Thyroid gland (tissue), 4 donors: ENCODE measurements around the gene KANSL1. TPM values are rescaled to one million over a fixed set of nuclear protein-coding genes. Genes with fewer than 3 reads are reported as not detected.
"Not testable (repeated sequence)": the region's sequence is repeated elsewhere in the genome, so short reads cannot be mapped to it uniquely, and the experiment has no call there.

Experiments
- DNase-seq, 2 donors: peaks; one replicate each; pipeline ENCODE4 v3.0.0-alpha.2; 2019
- H3K27ac ChIP-seq, 3 donors: fragments of 200-600 bp; sonication (generic); 1 replicate in 2 of 3; 2 replicates in 1 of 3; pipeline ENCODE4 v1.5.1; 2016 to 2019; ENCODE audit warnings: mild to moderate bottlenecking in 1 of 3, moderate library complexity in 1 of 3
- H3K27me3 ChIP-seq: fragments of 200-600 bp; sonication (generic); one replicate; pipeline ENCODE4 v1.5.1; 2019
- H3K36me3 ChIP-seq, 2 donors: fragments of 200-600 bp; sonication (generic); one replicate each; pipeline ENCODE4 v1.5.1; 2016 to 2019
- H3K4me1 ChIP-seq, 2 donors: fragments of 200-600 bp; sonication (generic); one replicate each; pipeline ENCODE4 v1.5.1; 2017 to 2019
- H3K4me3 ChIP-seq, 3 donors: fragments of 200-600 bp; sonication (generic); replicated peaks in 1 of 3; 1 replicate in 2 of 3; 2 replicates in 1 of 3; pipeline ENCODE4 v1.5.1; 2016; ENCODE audit warnings: mild to moderate bottlenecking in 1 of 3
- H3K9me3 ChIP-seq: fragments of 200-600 bp; sonication (generic); one replicate; pipeline ENCODE4 v1.5.1; 2017
- CTCF ChIP-seq, 6 experiments: fragments of 200-600 bp in 3 of 6; fragments of 450-650 bp in 3 of 6; sonication (generic) in 3 of 6; IDR thresholded peaks; one replicate each; pipeline ENCODE4 v1.5.1; 2016 to 2019; ENCODE audit warnings: antibody characterized with exemption in 6 of 6, mild to moderate bottlenecking in 2 of 6, inconsistent platforms in 1 of 6, moderate library complexity in 1 of 6
- POLR2A ChIP-seq, 2 donors: fragments of 450-650 bp; IDR thresholded peaks; one replicate each; pipeline ENCODE4 v1.6.1; 2017; ENCODE audit warnings: antibody characterized with exemption in 2 of 2, mild to moderate bottlenecking in 2 of 2, moderate library complexity in 1 of 2
- WGBS, 2 donors: methylation state at CpG; one replicate each; pipeline ENCODE4 v1.1.5; 2017; 5-methylcytosine and 5-hydroxymethylcytosine counted together
- intact Hi-C: fragments of 100-400 bp; cut with DNase I; formaldehyde crosslinking; loops from one replicate; pipeline ENCODE4 v1.15.1; 2023
- total RNA-seq, 4 donors: library from RNA; depleted of rRNA; stranded (reverse); fragments of >200 nt; gene quantifications; one replicate each; pipeline ENCODE4 v1.2.3, GENCODE V29; 2016

The KANSL1 gene
- total RNA-seq, 4 donors from 2014 or later: 90.7 to 209 (median 124) TPM

DNA sequence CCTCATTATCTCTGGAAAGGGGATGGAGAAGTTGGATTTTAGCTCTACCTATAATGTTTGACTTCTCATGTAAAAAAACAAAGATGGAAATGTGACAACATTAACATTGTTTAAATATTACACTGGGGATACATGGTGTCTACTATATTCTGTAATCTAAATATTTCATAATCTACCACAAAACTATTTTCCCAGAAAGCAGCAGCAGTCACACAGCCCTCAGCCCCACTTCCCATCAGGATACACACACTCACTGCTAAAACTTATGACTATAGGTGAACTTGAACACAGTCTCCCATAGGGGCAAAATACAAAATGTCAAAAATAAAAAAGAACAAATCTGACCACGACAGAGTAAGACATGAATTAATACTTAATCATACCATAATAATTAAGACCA, 95.7 kb downstream of the KANSL1 start:
- intact Hi-C loops: no loop called here
- peaks cover 21 to 35% of the 10 kb centered on the region in 2 donors for H3K4me1 ChIP-seq
- TF ChIP-seq POLR2A (IDR thresholded peaks at IDR 0.05) (no peak), CTCF (IDR thresholded peaks at IDR 0.05) (no peak)
- no peaks in the 10 kb centered on the region for H3K36me3 ChIP-seq
- no peak overlapping the region for H3K4me3 ChIP-seq
- H3K27ac ChIP-seq: no peak overlapping the region
- H3K9me3 ChIP-seq: no peaks in the 10 kb centered on the region
- H3K27me3 ChIP-seq: no peaks in the 10 kb centered on the region
- WGBS, 2 donors: 78 to 88% methylated on average over 1 of the region's 1 CpG
- DNase-seq: no peak

GRCh38 chr17:46092991-46093390, 100.2 kb downstream of the KANSL1 start:
- Histone ChIP-seq H3K36me3 (no peaks in the 10 kb centered on the region), H3K27ac (no peak overlapping the region), H3K27me3 (no peaks in the 10 kb centered on the region), H3K4me1 (peaks cover 15 to 29% of the 10 kb centered on the region in 2 donors), H3K4me3 (no peak overlapping the region), H3K9me3 (no peaks in the 10 kb centered on the region)
- no peak for DNase-seq
- intact Hi-C loops: no loop called here
- TF ChIP-seq CTCF (IDR thresholded peaks at IDR 0.05) (no peak), POLR2A (IDR thresholded peaks at IDR 0.05) (no peak)

DNA sequence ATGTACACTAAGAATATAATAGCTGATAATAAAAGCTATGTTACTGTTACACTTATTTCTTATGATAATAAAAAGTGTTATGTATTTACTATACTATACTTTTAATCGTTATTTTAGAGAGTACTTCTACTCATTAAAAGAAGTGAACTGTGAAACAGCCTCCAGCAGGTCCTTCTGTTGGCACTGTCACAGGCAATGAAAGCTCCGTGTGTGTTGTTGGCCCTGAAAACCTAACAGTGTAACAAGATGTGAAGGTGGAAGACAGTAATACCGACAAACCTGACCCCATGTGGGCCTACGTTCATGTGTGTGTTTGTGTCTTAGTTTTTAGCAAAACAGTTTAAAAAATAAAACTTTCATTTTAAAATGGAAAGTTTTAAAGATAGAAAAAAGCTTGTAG, 102.4 kb downstream of the KANSL1 start:
- intact Hi-C loops: no loop called here
- Histone ChIP-seq H3K4me3 (no peak overlapping the region), H3K27me3 (no peaks in the 10 kb centered on the region), H3K4me1 (peaks cover 27 to 48% of the 10 kb centered on the region in 2 donors), H3K9me3 (no peaks in the 10 kb centered on the region), H3K36me3 (no peaks in the 10 kb centered on the region), H3K27ac (no peak overlapping the region)
- peak in 1 of 2 donors; percentile 18 for DNase-seq
- TF ChIP-seq POLR2A (IDR thresholded peaks at IDR 0.05) (no peak), CTCF (IDR thresholded peaks at IDR 0.05) (no peak)
- WGBS, 2 donors: 34 to 39% methylated on average over 4 of the region's 4 CpGs

DNA sequence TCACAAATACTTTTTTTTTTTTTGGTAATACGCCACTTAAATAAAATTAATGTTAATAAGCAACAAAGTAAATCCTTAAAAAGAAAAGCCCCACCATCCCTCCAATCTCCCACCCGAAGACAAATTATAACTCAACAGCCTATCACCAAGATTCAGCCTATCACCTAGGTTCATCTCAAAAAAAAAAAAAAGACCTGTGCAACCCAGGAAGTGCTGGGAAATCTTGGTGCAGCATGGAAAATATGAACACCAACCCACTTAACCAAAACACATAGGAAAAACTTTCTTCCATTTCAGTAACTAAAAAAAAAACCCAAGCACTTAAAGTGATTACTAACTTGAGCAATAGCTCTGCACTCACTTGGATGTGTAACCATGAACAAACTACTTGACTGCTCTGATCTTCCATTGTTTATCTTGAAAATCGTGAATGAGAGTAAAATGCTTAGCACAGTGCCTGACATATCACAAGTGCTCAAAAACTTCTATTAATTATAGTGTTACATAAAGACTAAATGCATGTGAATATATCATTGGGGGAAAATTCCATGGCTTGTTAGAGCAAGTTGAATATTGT, 103.8 kb downstream of the KANSL1 start:
- Histone ChIP-seq H3K27ac (peak overlapping the region in 2 of 3 donors; percentile 13 to 68), H3K27me3 (no peaks in the 10 kb centered on the region), H3K36me3 (no peaks in the 10 kb centered on the region), H3K9me3 (no peaks in the 10 kb centered on the region), H3K4me3 (no peak overlapping the region), H3K4me1 (peaks cover 27 to 56% of the 10 kb centered on the region in 2 donors)
- WGBS, 2 donors: 71 to 77% methylated on average over 3 of the region's 3 CpGs
- intact Hi-C loops: no loop called here
- TF ChIP-seq POLR2A (IDR thresholded peaks at IDR 0.05) (no peak), CTCF (IDR thresholded peaks at IDR 0.05) (no peak)
- no peak for DNase-seq

- Histone ChIP-seq H3K4me1 (peaks cover 27 to 56% of the 10 kb centered on the region in 2 donors), H3K4me3 (no peak overlapping the region), H3K9me3 (no peaks in the 10 kb centered on the region), H3K36me3 (no peaks in the 10 kb centered on the region), H3K27me3 (no peaks in the 10 kb centered on the region), H3K27ac (peak overlapping the region in 2 of 3 donors; percentile 28 to 68)
- 87 to 91% methylated on average over 2 of the region's 2 CpGs for WGBS, 2 donors
- DNase-seq: no peak
- intact Hi-C loops: no loop called here
- no peak for TF ChIP-seq POLR2A (IDR thresholded peaks at IDR 0.05)
- TF ChIP-seq CTCF (IDR thresholded peaks at IDR 0.05): no peak
Measured at GRCh38 chr17:46088595-46088994, 104.6 kb downstream of the KANSL1 start.

DNA sequence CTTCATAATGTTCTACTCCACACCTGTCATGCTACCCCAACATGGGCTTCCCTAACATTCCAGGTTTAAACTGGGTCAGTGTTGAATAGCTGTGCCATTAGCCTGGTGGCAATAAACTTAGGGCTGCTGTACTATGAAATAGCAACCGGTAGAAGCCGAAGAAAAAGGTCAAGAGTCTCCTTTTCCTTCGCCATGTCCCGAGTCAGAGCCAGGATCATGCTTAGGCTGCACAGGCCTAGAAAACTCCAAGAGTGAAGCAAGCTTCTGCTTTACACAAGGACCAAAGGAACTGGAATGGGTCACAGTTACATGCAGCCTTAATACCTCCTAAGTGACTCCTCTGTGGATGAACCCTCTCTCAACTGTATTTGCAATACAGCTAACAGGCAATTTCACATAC, 105.4 kb downstream of the KANSL1 start:
- H3K27me3 ChIP-seq, intact Hi-C loops, DNase-seq, H3K4me3 ChIP-seq, H3K36me3 ChIP-seq, H3K9me3 ChIP-seq: not testable (repeated sequence)
- Histone ChIP-seq H3K27ac (peak overlapping the region in 2 of 3 donors; percentile 42 to 68), H3K4me1 (peaks cover 30 to 59% of the 10 kb centered on the region in 2 donors)
- WGBS, 2 donors: 87% methylated on average over 4 of the region's 4 CpGs
